KG1 (cell line): ENCODE data around the gene VWA1.
"Not testable (repeated sequence)": the region's sequence is repeated elsewhere in the genome, so short reads cannot be mapped to it uniquely, and the experiment has no call there.

Experiments
- DNase-seq: peaks from one replicate; lab custom pipeline; 2025; lab: John Stamatoyannopoulos, UW

Gene VWA1

DNA sequence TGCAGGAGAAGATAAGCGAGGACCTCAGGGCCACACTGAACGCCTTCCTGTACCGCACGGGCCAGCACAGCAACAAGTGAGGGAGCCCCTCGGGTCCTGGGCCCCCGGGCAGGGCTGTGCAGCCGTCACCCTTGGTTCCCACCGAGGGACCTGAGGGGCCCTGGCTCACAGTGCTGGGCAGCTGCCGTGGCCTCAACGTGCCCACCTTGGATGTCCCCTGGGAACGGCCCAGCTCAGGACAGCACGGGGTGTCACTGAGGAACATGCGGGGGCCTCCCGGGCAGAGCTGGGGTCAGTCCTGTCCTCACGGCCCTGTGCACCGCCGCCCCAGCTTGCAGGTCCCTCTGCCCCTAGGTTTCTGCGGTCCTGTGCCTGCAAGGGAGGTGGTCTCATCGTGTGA is 23.7 kb downstream of the VWA1 start:
- DNase-seq, result not testable (repeated sequence)

DNA sequence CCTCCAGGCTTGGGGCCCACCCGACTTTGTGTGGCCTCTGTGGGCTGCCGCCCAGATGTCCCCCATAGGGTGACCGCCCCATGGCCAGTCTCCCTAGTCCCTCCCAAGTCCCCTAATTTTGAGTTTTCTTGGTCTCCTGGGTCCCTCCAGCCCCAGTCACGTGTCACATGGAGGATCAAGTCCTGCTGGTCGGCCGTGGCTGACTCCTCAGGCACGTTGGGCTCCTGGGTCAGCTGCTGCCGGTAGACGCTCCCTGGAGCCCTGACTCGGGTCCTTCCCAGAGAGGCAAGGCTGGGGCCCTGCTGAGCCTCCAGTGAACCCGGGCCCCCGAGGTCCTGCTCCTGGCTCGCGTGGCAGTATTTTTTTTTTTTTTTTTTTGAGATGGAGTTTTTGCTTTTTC is 24.2 kb downstream of the VWA1 start:
- DNase-seq, result not testable (repeated sequence)

DNA sequence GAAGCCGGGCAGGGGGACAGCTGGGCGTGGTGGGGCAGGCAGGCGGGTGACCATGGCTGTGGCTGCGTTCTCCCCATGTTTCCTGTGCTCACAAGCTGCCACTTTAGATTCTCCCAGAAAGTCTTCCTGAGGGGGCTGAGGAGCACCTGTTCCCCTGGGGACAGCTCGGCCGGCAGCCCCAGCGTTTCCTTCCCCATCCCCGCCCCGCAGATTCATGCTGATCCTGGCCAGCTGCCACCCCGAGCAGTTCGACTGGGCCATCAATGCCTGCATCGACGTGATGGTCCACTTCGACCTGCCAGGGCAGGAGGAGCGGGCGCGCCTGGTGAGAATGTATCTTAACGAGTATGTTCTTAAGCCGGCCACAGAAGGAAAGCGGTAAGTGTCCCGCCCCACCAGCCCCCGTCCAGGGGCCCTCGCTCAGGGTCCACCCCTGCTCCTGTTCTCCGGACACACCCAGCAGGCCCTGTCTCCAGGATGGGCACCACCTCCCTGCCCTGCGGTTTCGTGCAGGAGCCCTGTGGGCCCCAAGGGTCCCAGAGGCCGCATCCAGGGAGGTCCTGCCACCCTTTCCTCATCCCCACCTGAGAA is 25.1 kb downstream of the VWA1 start:
- DNase-seq, result no peak

GRCh38 chr1:1461721-1462317 is 26.3 kb downstream of the VWA1 start:
- DNase-seq, result no peak

GRCh38 chr1:1462318-1462966 is 27.0 kb downstream of the VWA1 start:
- no peak for DNase-seq

DNA sequence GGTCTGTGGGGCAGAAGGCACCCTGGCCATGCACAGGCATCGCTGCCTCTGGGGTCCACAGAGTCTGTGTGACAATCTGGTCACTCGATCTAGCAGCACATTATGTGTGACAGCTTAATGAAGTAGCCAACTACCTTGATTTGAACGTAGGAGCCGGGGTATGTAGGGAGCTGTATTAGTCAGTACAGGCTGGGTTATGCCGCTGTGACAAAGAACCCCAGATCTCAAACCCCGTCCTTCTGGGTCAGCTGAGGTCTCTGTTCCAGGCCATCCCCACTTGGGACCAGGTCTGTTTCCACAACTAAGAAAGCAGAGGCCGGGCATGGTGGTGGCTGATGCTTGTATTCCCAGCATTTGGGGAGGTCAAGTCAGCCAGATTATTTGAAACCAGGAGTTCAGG is 27.8 kb downstream of the VWA1 start:
- no peak for DNase-seq

GRCh38 chr1:1468196-1468985 is 32.9 kb downstream of the VWA1 start:
- not testable (repeated sequence) for DNase-seq

GRCh38 chr1:1470626-1471388 is 35.3 kb downstream of the VWA1 start:
- DNase-seq, result no peak

- peak; percentile 92 for DNase-seq
These were observed 36.0 kb downstream of the VWA1 start, which contains the start of gene ATAD3B for GRCh38 chr1:1471389-1472052. Gene ATAD3B, plus strand, starts transcription at chr1:1471765. Its CDS starts 120 bp downstream, at chr1:1471885.

- DNase-seq, result not testable (repeated sequence)
These were observed 36.8 kb downstream of the VWA1 start for GRCh38 chr1:1472053-1472876.

DNA sequence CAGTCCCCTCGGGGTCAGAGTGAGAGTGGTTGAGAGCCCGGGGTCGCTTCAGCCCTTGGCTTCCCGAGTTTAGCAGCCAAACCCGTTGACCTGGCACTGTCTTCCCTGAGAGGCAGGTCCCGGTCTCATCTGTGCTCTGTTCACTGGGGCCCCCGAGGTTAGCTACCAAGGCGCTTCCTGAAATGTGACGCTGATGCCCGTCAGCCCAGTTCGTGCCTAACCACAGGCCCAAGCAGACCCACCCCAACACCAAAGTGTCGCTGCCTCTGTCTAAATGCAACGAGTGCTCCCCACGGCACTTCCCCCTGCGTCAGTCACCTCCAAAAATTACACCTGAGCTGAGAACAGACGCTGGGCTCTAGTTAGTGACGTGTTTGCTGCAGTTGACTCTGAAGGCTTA is 40.5 kb downstream of the VWA1 start:
- DNase-seq, result not testable (repeated sequence)

GRCh38 chr1:1477206-1477605 is 41.7 kb downstream of the VWA1 start:
- no peak for DNase-seq

DNA sequence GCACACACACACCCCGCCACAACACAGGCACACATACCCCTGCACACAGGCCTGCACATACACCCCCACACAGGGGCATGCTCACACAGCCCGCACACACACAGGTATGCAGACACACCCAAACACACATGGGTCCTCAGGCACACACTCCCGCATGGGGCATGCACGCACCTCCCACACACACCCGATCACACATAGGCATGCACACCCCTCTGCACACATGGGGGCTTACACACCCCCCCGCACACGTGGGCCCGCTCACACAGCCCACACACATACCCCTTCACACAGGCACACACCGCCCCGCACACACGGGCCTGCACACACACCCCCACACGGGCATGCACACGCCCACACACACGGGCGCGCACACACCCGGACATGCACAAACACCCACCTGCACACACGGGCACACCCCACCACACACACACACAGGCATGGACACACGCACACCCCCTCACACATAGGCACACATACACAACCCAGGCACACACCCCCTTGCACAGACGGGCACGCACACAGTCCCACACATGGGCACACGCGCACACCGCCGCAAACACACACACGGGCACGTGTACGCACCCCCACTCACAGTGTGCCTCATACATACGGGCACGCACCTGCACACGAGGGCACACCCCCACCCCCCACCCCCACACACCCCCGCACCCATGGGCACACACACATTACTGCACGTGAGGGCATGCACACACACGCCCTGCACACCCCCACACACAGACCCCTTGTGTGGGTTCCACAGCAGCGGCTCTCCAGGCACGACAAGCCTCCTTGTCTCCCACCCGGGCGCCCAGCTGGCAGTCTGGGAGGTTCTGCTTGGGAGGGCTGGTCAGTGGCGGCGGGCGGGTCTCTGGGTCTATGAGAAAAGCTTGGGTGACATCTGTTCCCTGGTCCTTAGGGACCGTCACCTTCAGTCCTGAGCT is 44.3 kb downstream of the VWA1 start:
- no peak for DNase-seq

DNA sequence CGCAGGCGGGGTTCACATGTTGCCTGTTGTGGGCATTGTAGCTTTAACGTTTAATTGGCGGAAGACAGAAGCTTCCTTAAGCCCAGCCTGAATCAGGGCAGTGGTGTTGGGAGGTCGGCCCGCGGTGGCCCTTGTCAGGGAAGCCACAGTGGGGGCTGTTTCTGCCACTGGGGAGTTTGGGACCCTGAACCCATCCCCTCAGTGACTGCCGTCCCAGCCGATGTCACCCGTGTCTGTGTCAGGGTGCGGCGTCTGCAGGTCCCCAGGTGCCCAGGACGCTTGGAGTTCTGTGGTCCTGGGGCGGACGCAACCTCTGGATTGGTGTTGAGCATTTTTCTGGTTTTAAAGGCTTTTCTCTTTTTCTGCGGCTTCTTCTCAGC is 45.0 kb downstream of the VWA1 start:
- not testable (repeated sequence) for DNase-seq

DNA sequence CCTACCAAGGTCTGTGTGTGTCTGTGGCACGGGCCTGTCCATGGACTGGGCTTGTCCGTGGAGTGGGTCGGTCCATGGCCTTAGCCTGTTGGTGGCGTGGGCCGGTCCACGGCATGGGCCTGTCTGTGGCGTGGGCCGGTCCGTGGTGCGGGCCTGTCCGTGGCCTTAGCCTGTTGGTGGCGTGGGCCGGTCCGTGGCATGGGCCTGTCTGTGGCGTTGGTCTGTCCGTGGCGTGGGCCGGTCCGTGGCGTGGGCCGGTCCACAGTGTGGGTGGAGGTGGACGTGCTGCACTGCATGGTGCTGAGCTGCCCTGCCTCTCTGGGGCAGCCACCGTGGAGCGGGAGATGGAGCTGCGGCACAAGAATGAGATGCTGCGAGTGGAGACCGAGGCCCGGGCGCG is 46.3 kb downstream of the VWA1 start:
- not testable (repeated sequence) for DNase-seq

DNA sequence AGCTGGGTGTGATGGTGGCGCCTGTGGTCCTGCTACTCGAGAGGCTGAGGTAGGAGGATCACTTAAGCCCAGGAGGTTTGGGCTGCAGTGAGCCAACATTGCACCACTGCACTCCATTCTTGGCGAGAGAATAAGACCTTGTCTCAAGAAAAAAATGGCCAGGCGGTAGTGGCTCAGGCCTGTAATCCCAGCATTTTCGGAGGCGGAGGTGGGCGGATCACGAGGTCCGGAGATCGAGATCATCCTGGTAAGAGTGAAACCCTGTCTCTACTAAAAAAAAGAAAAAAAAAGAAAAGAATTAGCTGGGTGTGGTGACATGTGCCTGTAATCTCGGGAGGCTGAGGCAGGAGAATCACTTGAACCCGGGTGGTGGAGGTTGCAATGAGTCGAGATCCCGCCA is 47.4 kb downstream of the VWA1 start:
- no peak for DNase-seq

- no peak for DNase-seq
These were observed 48.2 kb downstream of the VWA1 start for GRCh38 chr1:1483714-1484113.

DNA sequence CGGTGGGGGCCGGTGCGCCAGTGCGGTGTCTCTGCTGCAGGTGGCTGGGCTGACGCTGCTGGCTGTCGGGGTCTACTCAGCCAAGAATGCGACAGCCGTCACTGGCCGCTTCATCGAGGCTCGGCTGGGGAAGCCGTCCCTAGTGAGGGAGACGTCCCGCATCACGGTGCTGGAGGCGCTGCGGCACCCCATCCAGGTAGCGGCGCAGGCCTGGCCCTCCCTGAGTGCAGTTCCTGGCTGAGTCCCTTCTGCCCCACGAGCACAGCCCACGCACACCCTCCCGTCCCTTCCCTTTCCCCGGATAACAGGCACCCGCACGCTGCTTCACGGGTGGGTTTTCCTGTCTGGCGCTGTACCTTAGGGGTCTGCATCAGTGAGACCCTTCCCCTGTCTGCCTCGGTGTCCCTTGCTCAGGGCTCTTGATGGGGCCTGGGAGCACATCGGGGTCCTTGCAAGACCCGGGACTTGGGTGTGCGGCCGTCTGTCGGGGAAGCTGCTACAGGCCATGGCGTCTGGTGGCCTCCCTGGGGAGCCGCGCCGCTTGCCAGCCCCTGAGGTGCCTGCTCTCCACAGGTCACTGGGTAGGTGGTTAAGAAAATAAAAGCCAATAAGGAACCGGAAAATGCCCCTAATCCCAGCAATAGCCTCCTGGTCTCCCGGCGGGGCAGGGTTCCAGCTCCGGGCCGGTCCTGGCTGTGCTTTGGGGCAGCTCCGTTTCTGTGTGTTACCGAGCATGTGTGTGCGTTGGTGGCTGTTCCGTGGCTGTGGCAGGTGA is 49.7 kb downstream of the VWA1 start:
- not testable (repeated sequence) for DNase-seq
